Activated CD8-positive, alpha-beta T cell treated with anti-CD3 and anti-CD28 coated beads for 36 hours (primary cell): ENCODE measurements around the gene RBP2. TPM values are rescaled to one million over a fixed set of nuclear protein-coding genes. Genes with fewer than 3 reads are reported as not detected.

Source experiments
- ATAC-seq: fragments of 200-7000 bp; cut with Tn5 transposase; one replicate; pipeline ENCODE4 v1.10.0; 2021; ENCODE audit warnings: mild to moderate bottlenecking, moderate library complexity
- CTCF ChIA-PET: fragments of 350-600 bp; sonication (Branson Sonifier 250); formaldehyde crosslinking; loops from one replicate; lab custom pipeline; 2021; ENCODE audit warnings: antibody characterized with exemption; lab: Charles Lee
- POLR2A ChIA-PET: fragments of 350-600 bp; sonication (Branson Sonifier 250); formaldehyde crosslinking; loops from one replicate; lab custom pipeline; 2021; ENCODE audit warnings: antibody characterized with exemption; lab: Charles Lee
- DNase-seq: peaks from one replicate; pipeline ENCODE4 v3.0.0-alpha.2; 2020
- H3K27ac Mint-ChIP-seq: one replicate; pipeline ENCODE4 v1.8.0; 2021; ENCODE audit warnings: mild to moderate bottlenecking, mixed read lengths
- H3K27me3 Mint-ChIP-seq: one replicate; pipeline ENCODE4 v1.8.0; 2021; ENCODE audit warnings: mixed read lengths
- H3K36me3 Mint-ChIP-seq: one replicate; pipeline ENCODE4 v1.8.0; 2021; ENCODE audit warnings: low read depth, mixed read lengths
- H3K4me1 Mint-ChIP-seq: one replicate; pipeline ENCODE4 v1.8.0; 2021; ENCODE audit warnings: low read depth, mixed read lengths
- H3K4me3 Mint-ChIP-seq: one replicate; pipeline ENCODE4 v1.8.0; 2021; ENCODE audit warnings: mild to moderate bottlenecking, moderate library complexity, mixed read lengths
- H3K9me3 Mint-ChIP-seq: one replicate; pipeline ENCODE4 v1.8.0; 2021; ENCODE audit warnings: mixed read lengths
- CTCF ChIP-seq: fragments of 200-600 bp; IDR thresholded peaks from one replicate; pipeline ENCODE4 v1.8.0; 2022; ENCODE audit warnings: antibody characterized with exemption, mild to moderate bottlenecking
- intact Hi-C: fragments of 100-400 bp; cut with micrococcal nuclease; formaldehyde crosslinking; loops from one replicate; pipeline ENCODE4 v1.10.0; 2022
- total RNA-seq, 2 experiments: library from RNA; stranded (reverse); gene quantifications; one replicate each; pipeline ENCODE4 v1.2.3, GENCODE V29; 2021

RBP2 gene
- total RNA-seq, 2 experiments from 2014 or later, result not detected

GRCh38 chr3:139449566-139449965 is 26.8 kb downstream of the RBP2 start:
- ATAC-seq (no peak), DNase-seq (no peak)
- intact Hi-C loops, result no loop called here
- no peak for TF ChIP-seq CTCF
- Mint-ChIP-seq H3K4me1 (no peaks in the 10 kb centered on the region), H3K27me3 (no peaks in the 10 kb centered on the region), H3K27ac (no peak overlapping the region), H3K4me3 (no peak overlapping the region), H3K36me3 (no peaks in the 10 kb centered on the region), H3K9me3 (no peaks in the 10 kb centered on the region)
- ChIA-PET POLR2A (no interaction called here), CTCF (no interaction called here)

DNA sequence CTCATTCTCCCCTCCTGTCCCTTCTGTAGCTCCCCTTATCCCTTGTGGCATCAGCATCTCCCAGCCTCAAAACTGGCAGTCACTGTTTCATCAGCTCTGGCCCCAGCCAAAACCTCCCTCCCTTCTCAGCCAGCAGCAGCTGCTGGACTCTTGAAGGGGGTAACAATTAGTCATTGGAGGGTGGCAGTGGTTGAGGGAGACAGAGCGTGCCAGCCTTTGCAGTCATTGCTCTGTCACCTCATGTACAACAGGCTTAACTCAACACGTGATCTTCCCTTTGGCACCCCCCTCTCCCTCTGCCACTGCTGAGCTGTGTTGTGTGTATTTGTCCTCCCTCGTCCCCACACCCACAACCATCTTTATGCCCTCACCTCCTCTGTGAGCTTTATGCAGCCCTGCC is 28.2 kb downstream of the RBP2 start:
- ATAC-seq (no peak), DNase-seq (no peak)
- Mint-ChIP-seq H3K4me3 (no peak overlapping the region), H3K9me3 (no peaks in the 10 kb centered on the region), H3K36me3 (no peaks in the 10 kb centered on the region), H3K4me1 (no peaks in the 10 kb centered on the region), H3K27me3 (no peaks in the 10 kb centered on the region), H3K27ac (no peak overlapping the region)
- ChIA-PET POLR2A (no interaction called here), CTCF (no interaction called here)
- intact Hi-C loops, result no loop called here
- TF ChIP-seq CTCF, result no peak

DNA sequence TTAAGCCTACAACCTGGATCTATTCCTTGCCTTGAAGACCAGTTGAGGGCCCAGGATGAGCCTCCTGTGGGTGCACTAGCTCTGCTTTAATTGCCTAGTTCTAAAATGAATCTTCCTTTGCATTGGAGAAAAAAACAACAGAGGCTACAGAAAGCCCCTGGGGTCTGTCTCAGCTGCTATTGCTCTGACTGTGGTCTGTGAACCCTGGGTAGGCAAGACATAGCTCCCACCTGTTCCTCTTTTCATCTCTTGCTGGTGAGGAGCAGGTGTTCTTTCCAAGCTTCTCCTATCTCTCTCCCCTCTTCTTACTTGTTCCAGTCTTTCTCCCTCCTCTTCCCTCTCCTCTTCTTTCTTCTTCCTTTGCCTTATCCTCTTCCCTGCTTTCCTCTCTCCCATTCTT is 28.8 kb downstream of the RBP2 start:
- no peak for TF ChIP-seq CTCF
- H3K4me3 Mint-ChIP-seq, result no peak overlapping the region
- ChIA-PET CTCF (no interaction called here), POLR2A (interaction anchor here (0.5 kb wide), 1 partner anchor 511 kb away, joined by 3 read pairs; no protein-coding TSS in a partner anchor)
- DNase-seq (no peak), ATAC-seq (no peak)
- H3K36me3 Mint-ChIP-seq, result no peaks in the 10 kb centered on the region
- H3K27me3 Mint-ChIP-seq, result no peaks in the 10 kb centered on the region
- H3K27ac Mint-ChIP-seq, result no peak overlapping the region
- intact Hi-C loops, result no loop called here
- H3K9me3 Mint-ChIP-seq, result no peaks in the 10 kb centered on the region
- H3K4me1 Mint-ChIP-seq, result no peaks in the 10 kb centered on the region

- H3K27ac Mint-ChIP-seq, result no peak overlapping the region
- no peaks in the 10 kb centered on the region for H3K9me3 Mint-ChIP-seq
- no peaks in the 10 kb centered on the region for H3K4me1 Mint-ChIP-seq
- no peak for ATAC-seq
- intact Hi-C loops, result no loop called here
- H3K36me3 Mint-ChIP-seq, result no peaks in the 10 kb centered on the region
- ChIA-PET CTCF (no interaction called here), POLR2A (no interaction called here)
- H3K27me3 Mint-ChIP-seq, result no peaks in the 10 kb centered on the region
- no peak for DNase-seq
- no peak overlapping the region for H3K4me3 Mint-ChIP-seq
- TF ChIP-seq CTCF, result no peak
Observed at GRCh38 chr3:139444446-139444845, 31.9 kb downstream of the RBP2 start.

DNA sequence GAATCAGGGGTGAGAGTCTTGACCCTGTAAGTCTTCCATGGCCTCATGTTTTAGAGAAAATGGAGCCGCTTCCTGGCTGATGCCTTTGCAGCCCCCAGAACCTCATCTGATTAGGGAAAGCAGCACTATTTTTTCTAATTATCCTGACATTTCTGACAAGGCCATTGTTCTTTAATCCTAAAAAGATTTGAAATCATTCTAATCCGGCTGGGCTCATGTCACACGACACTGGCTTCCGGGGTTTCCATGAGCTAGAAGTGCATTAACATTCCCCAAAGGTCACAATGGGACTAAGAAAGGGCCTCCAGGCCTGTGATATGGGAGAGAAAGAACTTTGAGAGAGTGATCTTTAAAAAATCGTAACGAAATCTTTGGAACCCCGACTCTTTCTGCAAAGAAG is 33.1 kb downstream of the RBP2 start:
- DNase-seq, result no peak
- CTCF ChIA-PET, result no interaction called here
- intact Hi-C loops, result no loop called here
- Mint-ChIP-seq H3K4me3 (no peak overlapping the region), H3K9me3 (no peaks in the 10 kb centered on the region), H3K4me1 (no peaks in the 10 kb centered on the region), H3K36me3 (no peaks in the 10 kb centered on the region), H3K27ac (no peak overlapping the region), H3K27me3 (no peaks in the 10 kb centered on the region)
- ATAC-seq, result no peak
- TF ChIP-seq CTCF, result no peak
- POLR2A ChIA-PET, result no interaction called here
